Panc1 (cell line): ENCODE data around the gene PDE9A. TPM values are rescaled to one million over a fixed set of nuclear protein-coding genes. Genes with fewer than 3 reads are reported as not detected.

Experiments used
- ATAC-seq: fragments of 200-7000 bp; cut with Tn5 transposase; 2 replicates; pipeline ENCODE4 v1.9.1; 2020; ENCODE audit warnings: mild to moderate bottlenecking, moderate library complexity
- BruUV-seq: library from RNA; stranded (reverse); fragments of 400-500 nt; replicated peaks from 2 replicates; lab custom pipeline; 2021; lab: Mats Ljungman, UMichigan
- CTCF ChIA-PET: fragments of 300-600 bp; sonication (Branson Sonifier 250); formaldehyde crosslinking; loops from one replicate; lab custom pipeline; 2022; ENCODE audit warnings: antibody characterized with exemption; lab: Charles Lee
- POLR2A ChIA-PET: fragments of 300-600 bp; sonication (Branson Sonifier 250); formaldehyde crosslinking; loops from one replicate; lab custom pipeline; 2022; ENCODE audit warnings: antibody characterized with exemption; lab: Charles Lee
- DNase-seq: peaks from one replicate; pipeline ENCODE4 v3.0.0-alpha.2; 2010; ENCODE audit warnings: low read depth, low spot score
- H3K27ac ChIP-seq: 2 replicates; pipeline ENCODE4 v1.5.1; 2011; ENCODE audit warnings: mild to moderate bottlenecking, low read length, inconsistent platforms
- H3K27me3 ChIP-seq: fragments of 200-500 bp; sonication (Bioruptor generic); 2 replicates; pipeline ENCODE4 v1.6.0; 2014; ENCODE audit warnings: low read length, inconsistent platforms; ENCODE audit not compliant: control insufficient read depth, insufficient read depth
- H3K36me3 ChIP-seq: fragments of 200-500 bp; sonication (Bioruptor generic); 2 replicates; pipeline ENCODE4 v1.5.1; 2014; ENCODE audit warnings: inconsistent platforms, mild to moderate bottlenecking, low read length, moderate library complexity; ENCODE audit not compliant: control insufficient read depth, insufficient read depth
- H3K4me1 ChIP-seq: 2 replicates; pipeline ENCODE4 v1.5.1; 2011; ENCODE audit warnings: inconsistent platforms, mild to moderate bottlenecking, low read length, moderate library complexity; ENCODE audit not compliant: control insufficient read depth, insufficient read depth
- H3K4me3 ChIP-seq, 2 experiments: 2 replicates each; pipeline ENCODE4 v1.5.1; 2011 to 2012; ENCODE audit warnings: low read depth in 2 of 2, low read length in 2 of 2, mild to moderate bottlenecking in 2 of 2, inconsistent platforms in 1 of 2, moderate library complexity in 1 of 2
- H3K9me3 ChIP-seq: fragments of 200-500 bp; sonication (Bioruptor generic); 2 replicates; pipeline ENCODE4 v1.5.1; 2014; ENCODE audit warnings: low read depth, mild to moderate bottlenecking, inconsistent platforms, low read length, moderate library complexity; ENCODE audit not compliant: control insufficient read depth, insufficient read depth
- POLR2AphosphoS5 ChIP-seq: IDR thresholded peaks from 2 replicates; pipeline ENCODE4 v1.6.1; 2012; ENCODE audit warnings: mild to moderate bottlenecking, low read depth, low read length, moderate library complexity
- SIN3A ChIP-seq: IDR thresholded peaks from 2 replicates; pipeline ENCODE4 v1.6.1; 2012; ENCODE audit warnings: low read depth, mild to moderate bottlenecking, low read length, moderate library complexity, borderline replicate concordance; ENCODE audit not compliant: insufficient read depth
- TCF7L2 ChIP-seq: IDR thresholded peaks from 2 replicates; pipeline ENCODE4 v1.6.1; 2011; ENCODE audit warnings: mild to moderate bottlenecking, low read depth, low read length, inconsistent platforms
- in situ Hi-C: cut with HindIII; loops from 2 replicates; pipeline ENCODE4 v1.10.0; 2016; ENCODE audit warnings: low sequenced_read_pairs, low pct_unique_long_range_greater_than_20kb
- intact Hi-C: fragments of 100-400 bp; cut with micrococcal nuclease; formaldehyde crosslinking; loops from one replicate; pipeline ENCODE4 v1.10.0; 2022; ENCODE audit not compliant: unreplicated experiment
- total RNA-seq: library from RNA; stranded (reverse); gene quantifications from one replicate; pipeline ENCODE4 v1.2.1, GENCODE V29; 2021; ENCODE audit not compliant: unreplicated experiment
- TF ChIP-seq, protein P1 (sequence below): fragments of 450-650 bp; IDR thresholded peaks from 2 replicates; pipeline ENCODE4 v1.5.1; 2017; ENCODE audit warnings: mild to moderate bottlenecking
- TF ChIP-seq, protein P2 (sequence below), 2 experiments: IDR thresholded peaks; 2 replicates each; pipeline ENCODE4 v1.6.1; 2011 to 2012; ENCODE audit warnings: low read depth in 2 of 2, control low read depth in 1 of 2, low read length in 1 of 2, mild to moderate bottlenecking in 1 of 2, moderate library complexity in 1 of 2; ENCODE audit not compliant: insufficient read depth in 1 of 2

PDE9A gene
- total RNA-seq, 1 experiment from 2014 or later = 0.72 TPM

DNA sequence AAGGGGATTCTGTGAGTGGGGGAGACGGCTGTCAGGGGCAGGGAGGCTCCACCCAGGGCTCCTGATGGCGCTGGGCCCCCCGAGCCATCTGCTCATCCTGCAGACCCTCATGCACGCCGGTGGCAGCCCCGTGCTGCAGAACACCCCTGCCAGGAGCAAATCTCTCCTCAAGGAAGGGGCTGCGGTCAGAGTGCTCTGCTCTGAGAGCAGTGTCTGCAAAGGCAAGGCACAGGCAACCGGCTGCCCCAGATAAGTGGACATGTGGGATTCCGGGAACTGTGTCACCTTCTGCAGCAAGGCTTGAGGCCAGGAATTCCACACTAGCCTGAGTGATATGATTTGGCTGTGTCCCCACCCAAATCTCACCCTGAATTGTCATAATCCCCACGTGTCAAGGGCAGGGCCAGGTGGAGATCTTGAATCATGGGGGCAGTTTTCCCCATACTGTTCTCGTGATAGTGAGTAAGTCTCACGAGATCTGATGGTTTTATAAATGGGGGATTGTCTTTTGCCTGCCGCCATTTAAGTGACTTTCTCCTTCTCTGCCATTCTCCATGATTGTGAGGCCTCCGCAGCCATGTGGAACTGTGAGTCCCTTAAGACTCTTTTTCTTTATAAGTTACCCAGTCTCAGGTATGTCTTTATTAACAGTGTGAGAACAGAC is 101.0 kb downstream of the PDE9A start:
- H3K4me3 ChIP-seq = no peak overlapping the region
- no peaks in the 10 kb centered on the region for H3K36me3 ChIP-seq
- ATAC-seq = no peak
- TF ChIP-seq SIN3A (no peak), TCF7L2 (no peak)
- TF ChIP-seq, protein P1, sequence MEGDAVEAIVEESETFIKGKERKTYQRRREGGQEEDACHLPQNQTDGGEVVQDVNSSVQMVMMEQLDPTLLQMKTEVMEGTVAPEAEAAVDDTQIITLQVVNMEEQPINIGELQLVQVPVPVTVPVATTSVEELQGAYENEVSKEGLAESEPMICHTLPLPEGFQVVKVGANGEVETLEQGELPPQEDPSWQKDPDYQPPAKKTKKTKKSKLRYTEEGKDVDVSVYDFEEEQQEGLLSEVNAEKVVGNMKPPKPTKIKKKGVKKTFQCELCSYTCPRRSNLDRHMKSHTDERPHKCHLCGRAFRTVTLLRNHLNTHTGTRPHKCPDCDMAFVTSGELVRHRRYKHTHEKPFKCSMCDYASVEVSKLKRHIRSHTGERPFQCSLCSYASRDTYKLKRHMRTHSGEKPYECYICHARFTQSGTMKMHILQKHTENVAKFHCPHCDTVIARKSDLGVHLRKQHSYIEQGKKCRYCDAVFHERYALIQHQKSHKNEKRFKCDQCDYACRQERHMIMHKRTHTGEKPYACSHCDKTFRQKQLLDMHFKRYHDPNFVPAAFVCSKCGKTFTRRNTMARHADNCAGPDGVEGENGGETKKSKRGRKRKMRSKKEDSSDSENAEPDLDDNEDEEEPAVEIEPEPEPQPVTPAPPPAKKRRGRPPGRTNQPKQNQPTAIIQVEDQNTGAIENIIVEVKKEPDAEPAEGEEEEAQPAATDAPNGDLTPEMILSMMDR = no peak
- TF ChIP-seq, protein P2, sequence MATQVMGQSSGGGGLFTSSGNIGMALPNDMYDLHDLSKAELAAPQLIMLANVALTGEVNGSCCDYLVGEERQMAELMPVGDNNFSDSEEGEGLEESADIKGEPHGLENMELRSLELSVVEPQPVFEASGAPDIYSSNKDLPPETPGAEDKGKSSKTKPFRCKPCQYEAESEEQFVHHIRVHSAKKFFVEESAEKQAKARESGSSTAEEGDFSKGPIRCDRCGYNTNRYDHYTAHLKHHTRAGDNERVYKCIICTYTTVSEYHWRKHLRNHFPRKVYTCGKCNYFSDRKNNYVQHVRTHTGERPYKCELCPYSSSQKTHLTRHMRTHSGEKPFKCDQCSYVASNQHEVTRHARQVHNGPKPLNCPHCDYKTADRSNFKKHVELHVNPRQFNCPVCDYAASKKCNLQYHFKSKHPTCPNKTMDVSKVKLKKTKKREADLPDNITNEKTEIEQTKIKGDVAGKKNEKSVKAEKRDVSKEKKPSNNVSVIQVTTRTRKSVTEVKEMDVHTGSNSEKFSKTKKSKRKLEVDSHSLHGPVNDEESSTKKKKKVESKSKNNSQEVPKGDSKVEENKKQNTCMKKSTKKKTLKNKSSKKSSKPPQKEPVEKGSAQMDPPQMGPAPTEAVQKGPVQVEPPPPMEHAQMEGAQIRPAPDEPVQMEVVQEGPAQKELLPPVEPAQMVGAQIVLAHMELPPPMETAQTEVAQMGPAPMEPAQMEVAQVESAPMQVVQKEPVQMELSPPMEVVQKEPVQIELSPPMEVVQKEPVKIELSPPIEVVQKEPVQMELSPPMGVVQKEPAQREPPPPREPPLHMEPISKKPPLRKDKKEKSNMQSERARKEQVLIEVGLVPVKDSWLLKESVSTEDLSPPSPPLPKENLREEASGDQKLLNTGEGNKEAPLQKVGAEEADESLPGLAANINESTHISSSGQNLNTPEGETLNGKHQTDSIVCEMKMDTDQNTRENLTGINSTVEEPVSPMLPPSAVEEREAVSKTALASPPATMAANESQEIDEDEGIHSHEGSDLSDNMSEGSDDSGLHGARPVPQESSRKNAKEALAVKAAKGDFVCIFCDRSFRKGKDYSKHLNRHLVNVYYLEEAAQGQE (IDR thresholded peaks at IDR 0.05; ENCODE audit: insufficient read depth in 1 of 2, low read depth in 2 of 2, low read length in 1 of 2) = no peak
- no TSS peak for BruUV-seq
- ChIA-PET POLR2A (no interaction called here), CTCF (no interaction called here)
- in situ Hi-C loops (no loop called here), intact Hi-C loops (no loop called here)
- H3K27me3 ChIP-seq = no peaks in the 10 kb centered on the region
- DNase-seq = no peak
- H3K27ac ChIP-seq = no peak overlapping the region
- H3K4me1 ChIP-seq = no peaks in the 10 kb centered on the region
- H3K9me3 ChIP-seq = no peaks in the 10 kb centered on the region

DNA sequence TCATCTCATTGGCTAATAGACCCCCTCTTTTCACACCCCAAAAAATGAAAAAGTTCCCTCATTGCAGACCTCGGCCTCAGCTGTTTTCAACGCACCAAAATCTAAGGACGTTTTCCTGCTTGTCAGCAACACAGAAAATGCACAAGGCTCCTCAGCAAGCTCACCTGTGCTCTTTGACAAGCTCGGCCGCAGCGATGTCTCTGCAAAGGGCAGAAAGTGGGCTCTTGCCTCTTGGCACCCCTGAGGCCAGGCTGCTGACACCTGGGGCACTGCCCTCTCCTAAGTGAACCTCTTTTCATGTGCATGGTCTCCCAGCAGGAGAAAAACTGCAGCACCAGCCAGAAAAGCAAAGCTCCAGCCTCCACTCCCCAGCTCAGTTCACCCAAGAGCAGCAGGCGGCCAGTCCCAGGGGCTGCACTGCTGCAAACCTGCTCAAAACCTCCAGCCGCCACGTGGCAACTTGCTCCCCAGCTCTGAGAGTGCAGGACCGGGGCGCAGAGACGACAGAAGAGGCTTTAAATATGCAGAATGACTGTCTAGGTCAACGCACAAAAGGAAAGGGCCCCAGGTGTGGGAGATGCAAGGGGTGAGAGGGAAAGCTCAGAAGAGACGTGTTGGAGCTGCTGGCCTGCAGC is 101.7 kb downstream of the PDE9A start:
- POLR2A ChIA-PET = no interaction called here
- Histone ChIP-seq H3K4me1 (no peaks in the 10 kb centered on the region), H3K36me3 (no peaks in the 10 kb centered on the region), H3K27ac (no peak overlapping the region), H3K4me3 (no peak overlapping the region), H3K27me3 (no peaks in the 10 kb centered on the region), H3K9me3 (no peaks in the 10 kb centered on the region)
- TF ChIP-seq, protein P1 = no peak
- TF ChIP-seq SIN3A = no peak
- TF ChIP-seq TCF7L2 = no peak
- TF ChIP-seq, protein P2 (IDR thresholded peaks at IDR 0.05; ENCODE audit: insufficient read depth in 1 of 2, low read depth in 2 of 2, low read length in 1 of 2) = no peak
- no peak for TF ChIP-seq POLR2AphosphoS5
- in situ Hi-C loops = no loop called here
- ATAC-seq (no peak), DNase-seq (no peak)
- intact Hi-C loops = no loop called here
- CTCF ChIA-PET = no interaction called here
- BruUV-seq = no TSS peak
